Retina (tissue), 1 donor: ENCODE measurements around the gene HELZ2.

Source experiments
- DNase-seq: peaks from one replicate; pipeline ENCODE4 v3.0.0-alpha.2; 2016

HELZ2 gene

GRCh38 chr20:63597651-63598478 lies 23.8 kb upstream of the HELZ2 start:
- no peak for DNase-seq

- DNase-seq: no peak
Observed at GRCh38 chr20:63596423-63596822, 22.4 kb upstream of the HELZ2 start.

GRCh38 chr20:63595416-63596127 lies 21.5 kb upstream of the HELZ2 start:
- DNase-seq: no peak

GRCh38 chr20:63594043-63594561 lies 20.1 kb upstream of the HELZ2 start:
- no peak for DNase-seq

- no peak for DNase-seq
Observed at GRCh38 chr20:63592661-63593060, 18.6 kb upstream of the HELZ2 start.

- no peak for DNase-seq
Observed at GRCh38 chr20:63591786-63592355, 17.8 kb upstream of the HELZ2 start.

- no peak for DNase-seq
Observed at GRCh38 chr20:63591147-63591533, 17.1 kb upstream of the HELZ2 start.

- no peak for DNase-seq
Observed at GRCh38 chr20:63590218-63591146, 16.4 kb upstream of the HELZ2 start.

- no peak for DNase-seq
Observed at GRCh38 chr20:63589261-63590217, 15.5 kb upstream of the HELZ2 start.

GRCh38 chr20:63588641-63589041 lies 14.6 kb upstream of the HELZ2 start:
- DNase-seq: no peak

GRCh38 chr20:63587776-63588591 lies 13.9 kb upstream of the HELZ2 start:
- DNase-seq: no peak

- DNase-seq: no peak
Observed at GRCh38 chr20:63587256-63587655, 13.2 kb upstream of the HELZ2 start.

GRCh38 chr20:63586797-63587196 lies 12.8 kb upstream of the HELZ2 start:
- DNase-seq: no peak

- no peak for DNase-seq
Observed at GRCh38 chr20:63585616-63586565, 11.9 kb upstream of the HELZ2 start.

GRCh38 chr20:63582382-63583063 lies 8.5 kb upstream of the HELZ2 start:
- no peak for DNase-seq

- DNase-seq: no peak
Observed at GRCh38 chr20:63580796-63581461, 6.9 kb upstream of the HELZ2 start.

- no peak for DNase-seq
Observed at GRCh38 chr20:63579017-63579694, 5.1 kb upstream of the HELZ2 start.
